GM18870 (cell line): ENCODE data around the gene TAF11L14.

ENCODE experiments used
- ATAC-seq: cut with Tn5 transposase; IDR thresholded peaks from one replicate; pipeline ENCODE4 v1.9.1; 2021; ENCODE audit warnings: moderate library complexity; ENCODE audit not compliant: unreplicated experiment

TAF11L14 gene

DNA sequence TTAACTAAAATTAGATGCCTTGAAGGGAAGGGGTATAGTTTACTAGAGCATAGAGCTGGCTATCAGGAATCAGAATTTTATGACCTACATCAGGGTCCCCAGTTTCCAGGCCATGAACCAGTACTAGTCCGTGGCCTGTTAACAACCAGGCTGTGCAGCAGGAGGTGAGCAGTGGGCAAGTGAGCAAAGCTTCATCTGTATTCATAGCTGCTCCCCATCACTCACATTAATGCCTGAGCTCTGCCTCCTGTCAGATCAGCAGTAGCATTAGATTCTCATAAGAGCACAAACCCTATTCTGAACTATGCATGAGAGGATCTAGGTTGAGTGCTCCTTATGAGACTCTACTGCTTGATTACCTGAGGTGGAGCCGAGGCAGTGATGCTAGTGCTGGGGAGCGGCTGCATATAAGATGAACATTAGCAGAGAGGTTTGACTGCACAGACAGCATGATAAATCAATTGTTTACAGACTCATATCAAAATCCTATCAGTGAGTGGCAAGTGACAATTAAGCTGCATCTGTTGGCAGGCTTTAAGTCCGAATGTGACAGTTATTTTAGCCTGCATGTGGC is 44.6 kb downstream of the TAF11L14 start:
- ATAC-seq, result no peak

DNA sequence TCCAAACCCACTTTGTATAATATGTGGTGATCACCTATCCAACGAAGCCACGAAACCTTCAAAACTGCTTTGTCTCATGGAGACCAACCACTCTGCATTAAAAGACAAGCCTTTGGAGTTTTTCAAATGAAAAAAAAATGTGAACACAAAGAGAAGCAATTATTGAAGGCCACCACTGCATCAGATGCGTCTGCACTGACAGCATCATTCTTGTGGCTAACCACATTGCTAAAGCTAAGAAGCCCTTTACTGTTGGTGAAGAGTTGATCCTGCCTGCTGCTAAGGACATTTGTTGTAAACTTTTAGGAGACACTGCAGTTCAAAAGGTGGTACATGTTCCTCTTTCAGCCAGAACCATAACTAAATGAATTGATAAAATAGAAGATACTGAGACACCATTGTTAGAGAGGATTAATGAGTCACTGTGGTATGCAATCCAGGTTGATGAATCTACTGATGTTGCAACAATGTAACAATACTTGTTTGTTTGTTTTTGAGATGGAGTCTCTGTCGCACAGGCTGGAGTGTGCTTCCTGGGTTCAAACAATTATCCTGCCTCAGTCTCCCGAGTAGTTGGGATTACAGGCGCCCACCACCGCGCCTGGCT is 45.4 kb downstream of the TAF11L14 start:
- ATAC-seq, result no peak

DNA sequence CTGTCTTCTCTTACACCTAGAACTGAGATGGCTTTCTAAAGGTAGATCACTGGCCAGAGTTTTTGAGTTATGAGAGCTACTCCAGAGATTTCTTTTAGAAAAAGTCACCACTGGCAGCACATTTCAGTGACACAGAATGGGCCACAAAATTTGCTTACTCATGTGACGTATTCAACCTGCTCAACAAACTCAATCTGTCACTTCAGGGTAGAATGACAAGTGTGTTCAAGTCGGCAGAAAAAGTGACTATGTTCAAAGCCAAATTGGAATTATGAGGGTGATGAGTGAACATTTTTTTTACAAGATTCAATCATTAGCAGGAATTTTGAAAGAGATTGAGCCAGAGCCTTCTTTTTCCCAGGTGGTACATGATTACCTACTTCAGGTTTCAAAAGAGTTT is 46.5 kb downstream of the TAF11L14 start:
- no peak for ATAC-seq
